Stimulated activated CD8-positive, alpha-beta memory T cell treated with anti-CD3 and anti-CD28 coated beads, Interleukin-7, amount 100 ng/mL, for 1 hour (primary cell): ENCODE measurements around the gene GSTK1.
"Not testable (repeated sequence)": the region's sequence is repeated elsewhere in the genome, so short reads cannot be mapped to it uniquely, and the experiment has no call there.

ENCODE experiments used
- DNase-seq, 2 donors: peaks; one replicate each; pipeline ENCODE4 v3.0.0-alpha.2; 2020; ENCODE audit warnings: low read depth in 2 of 2

GSTK1 gene

GRCh38 chr7:143238289-143238980, 24.8 kb upstream of the GSTK1 start:
- no peak for DNase-seq

- DNase-seq = no peak
Measured at GRCh38 chr7:143239813-143240212, 23.4 kb upstream of the GSTK1 start.

- DNase-seq = peak; percentile 42
Measured at GRCh38 chr7:143240291-143241168, 22.7 kb upstream of the GSTK1 start.

GRCh38 chr7:143242306-143242705, 20.9 kb upstream of the GSTK1 start:
- no peak for DNase-seq

- no peak for DNase-seq
Measured at GRCh38 chr7:143243111-143243510, 20.1 kb upstream of the GSTK1 start.

GRCh38 chr7:143243614-143244013, 19.6 kb upstream of the GSTK1 start:
- DNase-seq = no peak

- no peak for DNase-seq
Measured at GRCh38 chr7:143244321-143244720, 18.9 kb upstream of the GSTK1 start.

- no peak for DNase-seq
Measured at GRCh38 chr7:143245123-143245522, 18.1 kb upstream of the GSTK1 start.

GRCh38 chr7:143247372-143247771, 15.9 kb upstream of the GSTK1 start:
- no peak for DNase-seq

- no peak for DNase-seq
Measured at GRCh38 chr7:143248761-143249354, 14.4 kb upstream of the GSTK1 start.

- no peak for DNase-seq
Measured at GRCh38 chr7:143250199-143250598, 13.0 kb upstream of the GSTK1 start.

GRCh38 chr7:143250822-143251221, 12.4 kb upstream of the GSTK1 start:
- DNase-seq = no peak

- DNase-seq = no peak
Measured at GRCh38 chr7:143252006-143252405, 11.2 kb upstream of the GSTK1 start.

- no peak for DNase-seq
Measured at GRCh38 chr7:143255564-143255963, 7.7 kb upstream of the GSTK1 start.

GRCh38 chr7:143256325-143256724, 6.9 kb upstream of the GSTK1 start:
- DNase-seq = no peak

- no peak for DNase-seq
Measured at GRCh38 chr7:143256932-143257331, 6.3 kb upstream of the GSTK1 start.

GRCh38 chr7:143257501-143257900, 5.7 kb upstream of the GSTK1 start:
- no peak for DNase-seq

- no peak for DNase-seq
Measured at GRCh38 chr7:143258831-143259230, 4.4 kb upstream of the GSTK1 start.

- DNase-seq = no peak
Measured at GRCh38 chr7:143259765-143260164, 3.5 kb upstream of the GSTK1 start.

- no peak for DNase-seq
Measured at GRCh38 chr7:143261901-143262300, 1.3 kb upstream of the GSTK1 start.

- not testable (repeated sequence) for DNase-seq
Measured at GRCh38 chr7:143264196-143264568, 941 bp downstream of the GSTK1 start.

GRCh38 chr7:143265017-143265693, 1.9 kb downstream of the GSTK1 start:
- DNase-seq = no peak
